ENCODE measurements around the gene PIK3R1. TPM values are rescaled to one million over a fixed set of nuclear protein-coding genes. Genes with fewer than 3 reads are reported as not detected.

The PIK3R1 gene
- total RNA-seq, 1 donor from 2014 or later = 52.2 TPM

DNA sequence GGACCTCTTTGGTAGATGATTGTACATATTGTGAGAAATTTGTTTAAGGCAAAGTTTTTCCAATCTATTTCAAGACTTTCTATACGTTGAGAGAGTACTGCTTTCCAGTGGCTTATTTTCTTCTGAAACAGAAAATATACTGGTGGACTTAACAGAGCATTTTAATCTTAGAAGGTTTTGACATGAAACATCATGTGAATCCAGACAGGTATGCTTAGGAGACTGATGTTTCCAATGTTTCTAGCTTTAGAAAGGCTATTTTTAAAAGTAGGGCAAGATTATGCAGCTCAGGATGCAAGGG, 71.0 kb downstream of the PIK3R1 start:
- Mint-ChIP-seq H3K9me3 (no peaks in the 10 kb centered on the region), H3K27ac (no peak overlapping the region), H3K4me1 (peaks cover 41% of the 10 kb centered on the region), H3K36me3 (ENCODE audit: low read depth) (peaks cover 39% of the 10 kb centered on the region), H3K4me3 (no peak overlapping the region), H3K27me3 (no peaks in the 10 kb centered on the region)
- DNase-seq (no peak), ATAC-seq (ENCODE audit: low read depth) (no peak)
- intact Hi-C loops (cut with micrococcal nuclease) = loop anchor here (1.0 to 10.0 kb wide), 7 partner anchors 148 to 1048 kb away; partner anchors contain the start of gene CCDC125
- peak; percentile 6 for TF ChIP-seq CTCF (IDR thresholded peaks at IDR 0.05)
- CTCF ChIA-PET = interaction anchor here (0.6 to 3.5 kb wide), 41 partner anchors 12 to 1043 kb away, joined by 3 to 101 read pairs (median 4); partner anchors contain the start of gene SLC30A5
- POLR2A ChIA-PET = interaction anchor here (1.2 to 3.0 kb wide), 5 partner anchors 29 to 181 kb away, joined by 3 to 15 read pairs (median 4); partner anchors contain the start of gene PIK3R1

- POLR2A ChIA-PET = interaction anchor here (0.7 to 3.0 kb wide), 3 partner anchors 70 to 147 kb away, joined by 3 to 15 read pairs (median 9); partner anchors contain the start of gene PIK3R1
- peaks cover 36% of the 10 kb centered on the region for H3K36me3 Mint-ChIP-seq (ENCODE audit: low read depth)
Observed at GRCh38 chr5:68287631-68287975, 72.0 kb downstream of the PIK3R1 start.

GRCh38 chr5:68287976-68288706, 72.6 kb downstream of the PIK3R1 start:
- H3K4me3 Mint-ChIP-seq = peak overlapping the region; percentile 90
- peak overlapping the region; percentile 89 for H3K27ac Mint-ChIP-seq
- ATAC-seq (ENCODE audit: low read depth) = peak; percentile 75
- DNase-seq = peak; percentile 41
- no peak for TF ChIP-seq CTCF (IDR thresholded peaks at IDR 0.05)
- intact Hi-C loops (cut with micrococcal nuclease) = loop anchor here (1.0 to 10.0 kb wide), 5 partner anchors 28 to 1047 kb away; partner anchors contain the start of gene CCDC125
- POLR2A ChIA-PET = interaction anchor here (2.9 to 3.0 kb wide), 2 partner anchors 72 to 146 kb away, joined by 9 to 15 read pairs; partner anchors contain the start of gene PIK3R1
- H3K9me3 Mint-ChIP-seq = no peaks in the 10 kb centered on the region
- peaks cover 41% of the 10 kb centered on the region for H3K4me1 Mint-ChIP-seq
- CTCF ChIA-PET = interaction anchor here (1.0 to 3.5 kb wide), 11 partner anchors 13 to 1041 kb away, joined by 3 to 101 read pairs (median 5); partner anchors contain the start of gene PIK3R1
- peaks cover 35% of the 10 kb centered on the region for H3K36me3 Mint-ChIP-seq (ENCODE audit: low read depth)
- no peaks in the 10 kb centered on the region for H3K27me3 Mint-ChIP-seq

More at GRCh38 chr5:68287631-68287975, 72.0 kb downstream of the PIK3R1 start:
- H3K9me3 Mint-ChIP-seq = no peaks in the 10 kb centered on the region
- no peaks in the 10 kb centered on the region for H3K27me3 Mint-ChIP-seq
- CTCF ChIA-PET = interaction anchor here (1.0 to 3.5 kb wide), 16 partner anchors 11 to 1041 kb away, joined by 3 to 101 read pairs (median 5); partner anchors contain the start of gene PIK3R1
- peaks cover 41% of the 10 kb centered on the region for H3K4me1 Mint-ChIP-seq
- TF ChIP-seq CTCF (IDR thresholded peaks at IDR 0.05) = no peak
- ATAC-seq (ENCODE audit: low read depth) = peak; percentile 16
- intact Hi-C loops (cut with micrococcal nuclease) = loop anchor here (1.0 to 10.0 kb wide), 3 partner anchors 374 to 1047 kb away; partner anchors contain the start of gene CCDC125
- peak overlapping the region; percentile 89 for H3K27ac Mint-ChIP-seq
- no peak for DNase-seq
- H3K4me3 Mint-ChIP-seq = peak overlapping the region; percentile 90

DNA sequence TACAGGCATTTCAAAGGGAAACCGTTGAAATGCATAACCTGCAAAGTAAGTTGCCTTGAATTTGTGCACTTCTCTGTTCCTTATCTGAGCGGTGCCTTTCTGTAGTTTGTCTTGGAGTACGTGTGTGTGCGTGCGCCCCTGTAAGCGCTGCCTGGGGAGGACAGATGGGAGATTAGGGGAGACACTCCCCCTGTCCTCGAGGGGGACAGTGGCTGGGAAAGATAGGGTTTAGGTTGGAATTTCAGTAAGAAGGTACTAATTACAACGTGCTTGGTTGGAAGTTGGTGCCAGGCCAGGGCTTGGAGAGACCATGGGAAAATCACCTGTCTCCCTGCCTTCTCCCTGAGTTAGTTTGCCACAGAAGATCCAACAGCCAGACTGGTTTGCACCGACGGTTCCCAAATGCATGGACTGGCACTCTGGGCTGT, 73.2 kb downstream of the PIK3R1 start:
- peaks cover 34% of the 10 kb centered on the region for H3K36me3 Mint-ChIP-seq (ENCODE audit: low read depth)
- H3K27me3 Mint-ChIP-seq = no peaks in the 10 kb centered on the region

More for the DNA sequence above, 73.2 kb downstream of the PIK3R1 start:
- no peaks in the 10 kb centered on the region for H3K9me3 Mint-ChIP-seq
- peak; percentile 6 for ATAC-seq (ENCODE audit: low read depth)
- peaks cover 41% of the 10 kb centered on the region for H3K4me1 Mint-ChIP-seq
- peak overlapping the region; percentile 62 for H3K27ac Mint-ChIP-seq
- TF ChIP-seq CTCF (IDR thresholded peaks at IDR 0.05) = no peak
- DNase-seq = no peak
- CTCF ChIA-PET = interaction anchor here (1.0 to 3.5 kb wide), 6 partner anchors 12 to 1042 kb away, joined by 3 to 101 read pairs (median 4); no protein-coding TSS in a partner anchor
- intact Hi-C loops (cut with micrococcal nuclease) = loop anchor here (1.0 to 10.0 kb wide), 4 partner anchors 28 to 1046 kb away; partner anchors contain the start of gene CCDC125
- POLR2A ChIA-PET = interaction anchor here (2.9 to 3.0 kb wide), 2 partner anchors 73 to 146 kb away, joined by 9 to 15 read pairs; partner anchors contain the start of gene PIK3R1
- H3K4me3 Mint-ChIP-seq = peak overlapping the region; percentile 90

Data from activated B cell treated with CpG ODN at 0.5 μM for 24 hours (primary cell).